Fibroblast of lung (primary cell): Measurements from ENCODE around the gene CIB1. TPM values are rescaled to one million over a fixed set of nuclear protein-coding genes. Genes with fewer than 3 reads are reported as not detected.

Source experiments
- DNase-seq, 2 donors: peaks; one replicate each; pipeline versions ENCODE4 v3.0.0 to v3.0.0-alpha.2; 2010; ENCODE audit warnings: low read depth in 2 of 2
- H2AFZ ChIP-seq: 2 replicates; pipeline ENCODE4 v1.5.1; 2012; ENCODE audit warnings: low read length, control low read depth, inconsistent platforms
- H3K27ac ChIP-seq: 2 replicates; pipeline ENCODE4 v1.5.1; 2011; ENCODE audit warnings: low read length, control low read depth; ENCODE audit not compliant: insufficient read depth
- H3K27me3 ChIP-seq: 2 replicates; pipeline ENCODE4 v1.5.1; 2011; ENCODE audit warnings: mild to moderate bottlenecking, low read length; ENCODE audit not compliant: control insufficient read depth, insufficient read depth
- H3K36me3 ChIP-seq: 2 replicates; pipeline ENCODE4 v1.5.1; 2011; ENCODE audit warnings: low read length; ENCODE audit not compliant: control insufficient read depth, insufficient read depth
- H3K4me1 ChIP-seq: 2 replicates; pipeline ENCODE4 v1.5.1; 2011; ENCODE audit warnings: low read length; ENCODE audit not compliant: control insufficient read depth, insufficient read depth; ENCODE audit errors: extremely low read depth
- H3K4me2 ChIP-seq: 2 replicates; pipeline ENCODE4 v1.5.1; 2011; ENCODE audit warnings: low read length, control low read depth; ENCODE audit not compliant: insufficient read depth; ENCODE audit errors: extremely low read depth
- H3K4me3 ChIP-seq, 4 experiments: fragments of 200-600 bp in 1 of 4; sonication (generic) in 1 of 4; replicated peaks in 1 of 4; 2 replicates each; pipeline ENCODE4 v1.5.1; 2011 to 2016; ENCODE audit warnings: low read length in 4 of 4, low read depth in 3 of 4, mild to moderate bottlenecking in 3 of 4, control low read depth in 2 of 4, inconsistent platforms in 1 of 4, mixed read lengths in 1 of 4; ENCODE audit not compliant: insufficient read depth in 1 of 4; ENCODE audit errors: control extremely low read depth in 1 of 4
- H3K79me2 ChIP-seq: 2 replicates; pipeline ENCODE4 v1.5.1; 2012; ENCODE audit warnings: mild to moderate bottlenecking, low read length, inconsistent platforms; ENCODE audit not compliant: control insufficient read depth, insufficient read depth
- H3K9ac ChIP-seq: 2 replicates; pipeline ENCODE4 v1.5.1; 2011; ENCODE audit warnings: mild to moderate bottlenecking, low read length, control low read depth; ENCODE audit not compliant: insufficient read depth
- H3K9me3 ChIP-seq: 2 replicates; pipeline ENCODE4 v1.5.1; 2012; ENCODE audit warnings: low read depth, low read length; ENCODE audit not compliant: control insufficient read depth, insufficient read depth
- H4K20me1 ChIP-seq: 2 replicates; pipeline ENCODE4 v1.5.1; 2011; ENCODE audit warnings: low read length; ENCODE audit not compliant: control insufficient read depth, insufficient read depth; ENCODE audit errors: extremely low read depth
- EZH2 ChIP-seq: IDR thresholded peaks from 2 replicates; pipeline ENCODE4 v1.5.1; 2012; ENCODE audit warnings: low read length, control low read depth, mild to moderate bottlenecking; ENCODE audit errors: missing control alignments
- polyA plus RNA-seq, 2 donors: library from polyadenylated mRNA; depleted of rRNA in 1 of 2; stranded (reverse) in 1 of 2; unstranded in 1 of 2; fragments of >200 nt; gene quantifications; 2 replicates each; pipeline ENCODE4 v1.2.1, GENCODE V29; 2011 to 2012; ENCODE audit warnings: missing spikeins in 1 of 2
- total RNA-seq: library from RNA; depleted of rRNA; stranded (reverse); fragments of >200 nt; gene quantifications from 2 replicates; pipeline ENCODE4 v1.2.1, GENCODE V29; 2014
- TF ChIP-seq, protein P1 (sequence below), 2 donors: IDR thresholded peaks in 1 of 2; conservative IDR thresholded peaks in 1 of 2; 1 replicate in 1 of 2; 2 replicates in 1 of 2; pipeline ENCODE4 v1.5.1; 2011 to 2012; ENCODE audit warnings: low read length in 2 of 2, control low read depth in 1 of 2, inconsistent platforms in 1 of 2, low read depth in 1 of 2, mild to moderate bottlenecking in 1 of 2

CIB1 gene
- total and polyA plus RNA-seq, 2 donors (not counting 1 experiment from before 2014, with no cell fraction given): 27.7 to 42.7 TPM

DNA sequence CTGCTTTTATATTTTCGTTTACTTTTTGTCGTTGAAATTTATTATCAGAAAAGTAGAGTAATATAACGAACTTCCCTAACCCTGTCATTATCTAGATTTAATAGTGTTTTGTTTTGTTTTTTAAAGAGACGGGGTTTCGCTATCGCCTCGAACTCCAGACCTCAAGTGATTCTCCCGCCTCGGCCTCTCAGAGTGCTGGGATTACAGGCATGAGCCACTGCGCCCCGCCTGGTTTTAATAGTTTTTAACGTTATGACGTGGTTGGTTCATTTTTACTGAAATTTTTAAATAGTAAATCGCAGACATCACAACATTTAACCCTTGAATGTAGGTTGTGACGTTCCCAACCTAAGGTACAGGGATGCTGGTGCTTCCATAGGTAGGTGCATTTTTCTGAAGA lies 32.7 kb upstream of the CIB1 start:
- peaks cover 9% of the 10 kb centered on the region for H3K4me1 ChIP-seq
- H3K36me3 ChIP-seq: peaks cover 5% of the 10 kb centered on the region
- H3K79me2 ChIP-seq: peaks cover 45% of the 10 kb centered on the region
- H3K9ac ChIP-seq: peak overlapping the region; percentile 92
- H3K27ac ChIP-seq: peak overlapping the region; percentile 93
- H3K4me2 ChIP-seq: peak overlapping the region; percentile 87
- H4K20me1 ChIP-seq: no peaks in the 10 kb centered on the region
- H3K27me3 ChIP-seq: no peaks in the 10 kb centered on the region
- no peak for TF ChIP-seq EZH2
- TF ChIP-seq, protein P1, sequence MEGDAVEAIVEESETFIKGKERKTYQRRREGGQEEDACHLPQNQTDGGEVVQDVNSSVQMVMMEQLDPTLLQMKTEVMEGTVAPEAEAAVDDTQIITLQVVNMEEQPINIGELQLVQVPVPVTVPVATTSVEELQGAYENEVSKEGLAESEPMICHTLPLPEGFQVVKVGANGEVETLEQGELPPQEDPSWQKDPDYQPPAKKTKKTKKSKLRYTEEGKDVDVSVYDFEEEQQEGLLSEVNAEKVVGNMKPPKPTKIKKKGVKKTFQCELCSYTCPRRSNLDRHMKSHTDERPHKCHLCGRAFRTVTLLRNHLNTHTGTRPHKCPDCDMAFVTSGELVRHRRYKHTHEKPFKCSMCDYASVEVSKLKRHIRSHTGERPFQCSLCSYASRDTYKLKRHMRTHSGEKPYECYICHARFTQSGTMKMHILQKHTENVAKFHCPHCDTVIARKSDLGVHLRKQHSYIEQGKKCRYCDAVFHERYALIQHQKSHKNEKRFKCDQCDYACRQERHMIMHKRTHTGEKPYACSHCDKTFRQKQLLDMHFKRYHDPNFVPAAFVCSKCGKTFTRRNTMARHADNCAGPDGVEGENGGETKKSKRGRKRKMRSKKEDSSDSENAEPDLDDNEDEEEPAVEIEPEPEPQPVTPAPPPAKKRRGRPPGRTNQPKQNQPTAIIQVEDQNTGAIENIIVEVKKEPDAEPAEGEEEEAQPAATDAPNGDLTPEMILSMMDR (conservative IDR thresholded peaks at IDR 0.05 in 1 of 2, IDR thresholded peaks at IDR 0.05 in 1 of 2; ENCODE audit: low read depth in 1 of 2, low read length in 2 of 2): no peak
- H3K9me3 ChIP-seq: no peaks in the 10 kb centered on the region
- DNase-seq: peak; percentile 22 to 29
- peak overlapping the region; percentile 91 to 99 (median 95) for H3K4me3 ChIP-seq
- H2AFZ ChIP-seq: no peak overlapping the region

DNA sequence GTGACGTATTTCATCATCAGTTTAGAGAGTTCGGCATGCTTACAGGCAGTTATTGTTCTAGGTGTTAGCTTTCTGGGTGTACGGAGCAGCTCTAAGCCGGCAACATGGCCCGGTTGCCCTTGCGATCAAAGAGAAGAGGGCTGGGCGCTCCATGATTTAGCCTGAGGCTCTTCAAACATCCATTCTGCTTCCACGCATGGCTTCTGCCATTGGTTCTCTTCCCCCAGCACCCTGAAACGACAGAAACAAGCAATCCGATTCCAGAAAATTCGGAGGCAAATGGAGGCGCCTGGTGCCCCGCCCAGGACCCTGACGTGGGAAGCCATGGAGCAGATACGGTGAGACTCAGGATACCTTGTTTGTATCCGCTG lies 32.3 kb upstream of the CIB1 start:
- H4K20me1 ChIP-seq: no peaks in the 10 kb centered on the region
- H3K4me1 ChIP-seq: peaks cover 9% of the 10 kb centered on the region
- peaks cover 43% of the 10 kb centered on the region for H3K79me2 ChIP-seq
- peaks cover 3% of the 10 kb centered on the region for H3K36me3 ChIP-seq
- H3K4me2 ChIP-seq: peak overlapping the region; percentile 87
- no peaks in the 10 kb centered on the region for H3K27me3 ChIP-seq
- peak overlapping the region; percentile 91 to 99 (median 95) for H3K4me3 ChIP-seq
- H3K27ac ChIP-seq: peak overlapping the region; percentile 93
- no peaks in the 10 kb centered on the region for H3K9me3 ChIP-seq
- TF ChIP-seq, protein P1 (conservative IDR thresholded peaks at IDR 0.05 in 1 of 2, IDR thresholded peaks at IDR 0.05 in 1 of 2; ENCODE audit: low read depth in 1 of 2, low read length in 2 of 2): no peak
- H2AFZ ChIP-seq: peak overlapping the region; percentile 76
- peak overlapping the region; percentile 92 for H3K9ac ChIP-seq
- DNase-seq: peak; percentile 21 to 45

DNA sequence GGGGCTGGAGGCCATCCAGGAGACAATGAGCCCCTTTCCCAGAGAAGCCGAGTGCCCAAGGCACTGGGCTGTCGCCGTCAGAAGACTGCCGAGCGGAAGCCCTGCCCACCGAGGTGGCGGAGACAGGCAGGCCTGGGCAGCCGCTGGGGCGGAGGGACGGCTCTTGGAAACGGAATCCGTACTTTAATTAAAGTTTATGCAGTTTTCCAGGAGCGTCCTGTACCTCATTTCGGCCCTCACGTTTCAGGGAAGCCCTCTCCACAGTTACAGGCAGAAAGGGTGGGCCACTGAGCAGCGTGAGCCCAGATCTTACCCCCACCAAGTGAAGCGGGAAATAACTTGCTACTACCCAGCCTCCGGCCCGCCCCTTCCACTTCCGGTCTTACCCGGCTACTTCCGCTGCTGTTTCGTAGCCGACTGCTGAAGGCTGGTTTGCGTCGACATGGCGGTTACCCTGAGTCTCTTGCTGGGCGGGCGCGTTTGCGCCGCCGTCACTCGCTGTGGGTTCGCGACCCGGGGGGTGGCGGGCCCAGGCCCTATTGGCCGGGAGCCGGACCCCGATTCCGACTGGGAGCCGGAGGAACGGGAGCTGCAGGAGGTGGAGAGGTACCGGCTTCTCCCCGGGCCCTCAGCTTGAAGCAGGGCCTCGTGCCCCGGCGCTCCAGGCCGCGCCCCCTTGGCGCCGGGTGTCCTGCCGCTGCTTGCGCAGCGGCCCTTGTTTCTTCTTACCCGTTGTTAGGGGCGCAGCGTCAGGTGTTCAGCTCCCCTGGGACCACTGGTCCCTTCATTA lies 31.7 kb upstream of the CIB1 start, which contains the start of gene NGRN:
Gene NGRN, plus strand, starts transcription at position 402 of the 790 bp plus-strand sequence. Its CDS starts 41 bp downstream, at position 443.
- H3K27me3 ChIP-seq: no peaks in the 10 kb centered on the region
- peaks cover 2% of the 10 kb centered on the region for H3K36me3 ChIP-seq
- peaks cover 9% of the 10 kb centered on the region for H3K4me1 ChIP-seq
- H2AFZ ChIP-seq: peak within 1 kb of the TSS; percentile 96
- no peak for TF ChIP-seq EZH2
- TF ChIP-seq, protein P1 (conservative IDR thresholded peaks at IDR 0.05 in 1 of 2, IDR thresholded peaks at IDR 0.05 in 1 of 2; ENCODE audit: low read depth in 1 of 2, low read length in 2 of 2): no peak
- no peaks in the 10 kb centered on the region for H3K9me3 ChIP-seq
- no peaks in the 10 kb centered on the region for H4K20me1 ChIP-seq
- H3K4me2 ChIP-seq: peak within 1 kb of the TSS; percentile 87
- H3K79me2 ChIP-seq: peaks cover 42% of the 10 kb centered on the region
- peak; percentile 91 to 92 for DNase-seq
- peak within 1 kb of the TSS; percentile 92 for H3K9ac ChIP-seq
- peak within 1 kb of the TSS; percentile 91 to 99 (median 95) for H3K4me3 ChIP-seq
- peak within 1 kb of the TSS; percentile 93 for H3K27ac ChIP-seq
